ENCODE results near the gene CPN1. TPM values are rescaled to one million over a fixed set of nuclear protein-coding genes. Genes with fewer than 3 reads are reported as not detected.
A peak's percentile ranks its signal among the peaks of the same experiment; 100 is the strongest.

Gene CPN1
- total and polyA plus RNA-seq, 2 experiments from 2014 or later, result 0.32 TPM; not detected in 1

- Histone ChIP-seq H3K27me3 (ENCODE audit: insufficient read depth) (no peaks in the 10 kb centered on the region), H3K36me3 (ENCODE audit: insufficient read depth) (no peaks in the 10 kb centered on the region), H3K9me2 (ENCODE audit: insufficient read depth) (no peaks in the 10 kb centered on the region), H2AFZ (no peak overlapping the region), H3K79me2 (replicated peaks; ENCODE audit: insufficient read depth) (peaks cover 6% of the 10 kb centered on the region; the same call in 1 of the 2 replicates), H4K20me1 (replicated peaks; ENCODE audit: insufficient read depth) (no peaks in the 10 kb centered on the region), H3F3A (replicated peaks; ENCODE audit: low read depth) (no peaks in the 10 kb centered on the region), H3K27ac (ENCODE audit: low read depth) (no peak overlapping the region), H3K4me1 (ENCODE audit: insufficient read depth) (peaks cover under 1% of the 10 kb centered on the region; the same call in 1 of the 2 replicates), H3K4me3 (no peak overlapping the region), H3K4me2 (no peak overlapping the region)
- ATAC-seq (no peak), DNase-seq (ENCODE audit: low spot score) (no peak)
- Mint-ChIP-seq H3K36me3 (ENCODE audit: low read depth) (no peaks in the 10 kb centered on the region), H3K27me3 (ENCODE audit: insufficient read depth, low read depth, poor library complexity) (no peaks in the 10 kb centered on the region), H3K9me3 (no peaks in the 10 kb centered on the region), H3K4me3 (no peak overlapping the region), H3K4me1 (peaks cover 9% of the 10 kb centered on the region), H3K27ac (no peak overlapping the region)
- TF ChIP-seq EZH2phosphoT487 (IDR thresholded peaks at IDR 0.05; ENCODE audit: unreplicated experiment), result no peak
These were observed 86.9 kb downstream of the CPN1 start for GRCh38 chr10:99994801-99995200.

GRCh38 chr10:99993701-99994689, 87.7 kb downstream of the CPN1 start:
- Mint-ChIP-seq H3K9me3 (no peaks in the 10 kb centered on the region), H3K4me1 (peaks cover 7% of the 10 kb centered on the region), H3K27me3 (ENCODE audit: insufficient read depth, low read depth, poor library complexity) (no peaks in the 10 kb centered on the region), H3K27ac (no peak overlapping the region), H3K36me3 (ENCODE audit: low read depth) (no peaks in the 10 kb centered on the region), H3K4me3 (no peak overlapping the region)
- H3K4me2 ChIP-seq, result no peak overlapping the region
- ATAC-seq, result peak; percentile 48; the same call in 2 of the 3 replicates
- H3K27me3 ChIP-seq (ENCODE audit: insufficient read depth), result no peaks in the 10 kb centered on the region
- H2AFZ ChIP-seq, result no peak overlapping the region
- no peaks in the 10 kb centered on the region for H3F3A ChIP-seq (replicated peaks; ENCODE audit: low read depth)
- peaks cover under 1% of the 10 kb centered on the region; the same call in 1 of the 2 replicates for H3K79me2 ChIP-seq (replicated peaks; ENCODE audit: insufficient read depth)
- H3K27ac ChIP-seq (ENCODE audit: low read depth), result no peak overlapping the region
- no peaks in the 10 kb centered on the region for H3K4me1 ChIP-seq (ENCODE audit: insufficient read depth)
- DNase-seq (ENCODE audit: low spot score), result peak; percentile 28
- H3K9me2 ChIP-seq (ENCODE audit: insufficient read depth), result no peaks in the 10 kb centered on the region
- no peaks in the 10 kb centered on the region for H3K36me3 ChIP-seq (ENCODE audit: insufficient read depth)
- H3K4me3 ChIP-seq, result no peak overlapping the region
- H4K20me1 ChIP-seq (replicated peaks; ENCODE audit: insufficient read depth), result no peaks in the 10 kb centered on the region
- TF ChIP-seq, protein P1, sequence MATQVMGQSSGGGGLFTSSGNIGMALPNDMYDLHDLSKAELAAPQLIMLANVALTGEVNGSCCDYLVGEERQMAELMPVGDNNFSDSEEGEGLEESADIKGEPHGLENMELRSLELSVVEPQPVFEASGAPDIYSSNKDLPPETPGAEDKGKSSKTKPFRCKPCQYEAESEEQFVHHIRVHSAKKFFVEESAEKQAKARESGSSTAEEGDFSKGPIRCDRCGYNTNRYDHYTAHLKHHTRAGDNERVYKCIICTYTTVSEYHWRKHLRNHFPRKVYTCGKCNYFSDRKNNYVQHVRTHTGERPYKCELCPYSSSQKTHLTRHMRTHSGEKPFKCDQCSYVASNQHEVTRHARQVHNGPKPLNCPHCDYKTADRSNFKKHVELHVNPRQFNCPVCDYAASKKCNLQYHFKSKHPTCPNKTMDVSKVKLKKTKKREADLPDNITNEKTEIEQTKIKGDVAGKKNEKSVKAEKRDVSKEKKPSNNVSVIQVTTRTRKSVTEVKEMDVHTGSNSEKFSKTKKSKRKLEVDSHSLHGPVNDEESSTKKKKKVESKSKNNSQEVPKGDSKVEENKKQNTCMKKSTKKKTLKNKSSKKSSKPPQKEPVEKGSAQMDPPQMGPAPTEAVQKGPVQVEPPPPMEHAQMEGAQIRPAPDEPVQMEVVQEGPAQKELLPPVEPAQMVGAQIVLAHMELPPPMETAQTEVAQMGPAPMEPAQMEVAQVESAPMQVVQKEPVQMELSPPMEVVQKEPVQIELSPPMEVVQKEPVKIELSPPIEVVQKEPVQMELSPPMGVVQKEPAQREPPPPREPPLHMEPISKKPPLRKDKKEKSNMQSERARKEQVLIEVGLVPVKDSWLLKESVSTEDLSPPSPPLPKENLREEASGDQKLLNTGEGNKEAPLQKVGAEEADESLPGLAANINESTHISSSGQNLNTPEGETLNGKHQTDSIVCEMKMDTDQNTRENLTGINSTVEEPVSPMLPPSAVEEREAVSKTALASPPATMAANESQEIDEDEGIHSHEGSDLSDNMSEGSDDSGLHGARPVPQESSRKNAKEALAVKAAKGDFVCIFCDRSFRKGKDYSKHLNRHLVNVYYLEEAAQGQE (IDR thresholded peaks at IDR 0.05; ENCODE audit: unreplicated experiment), result no peak
- TF ChIP-seq CREB1 (CRISPR knock-in tag; IDR thresholded peaks at IDR 0.05; ENCODE audit: low read depth) (no peak), CTCF (conservative IDR thresholded peaks at IDR 0.05; ENCODE audit: low read depth in 2 of 2) (no peak), POLR2AphosphoS5 (IDR thresholded peaks at IDR 0.05; ENCODE audit: low read depth) (no peak), ETS1 (IDR thresholded peaks at IDR 0.05) (no peak), JUNB (IDR thresholded peaks at IDR 0.05; ENCODE audit: unreplicated experiment) (no peak), ZNF331 (CRISPR knock-in tag; IDR thresholded peaks at IDR 0.05; ENCODE audit: low read depth) (no peak)
